GM23338 (cell line): ENCODE measurements around the gene SYTL1. TPM values are rescaled to one million over a fixed set of nuclear protein-coding genes. Genes with fewer than 3 reads are reported as not detected.

ENCODE experiments used
- ATAC-seq: fragments of 200-7000 bp; cut with Tn5 transposase; 3 replicates; pipeline ENCODE4 v1.9.1; 2020
- DNase-seq: peaks from one replicate; pipeline ENCODE4 v3.0.0-alpha.2; 2015; ENCODE audit warnings: low spot score
- H2AFZ ChIP-seq: fragments of 200-600 bp; sonication (generic); 2 replicates; pipeline ENCODE4 v1.8.0; 2016; ENCODE audit warnings: antibody characterized with exemption, mild to moderate bottlenecking, moderate library complexity
- H3F3A ChIP-seq: fragments of 200-600 bp; sonication (generic); replicated peaks from 2 replicates; pipeline ENCODE4 v1.8.0; 2017; ENCODE audit warnings: antibody characterized with exemption, mixed run types, low read depth
- H3K27ac ChIP-seq: fragments of 200-600 bp; sonication (generic); 2 replicates; pipeline ENCODE4 v1.6.1; 2016; ENCODE audit warnings: low read depth
- H3K27me3 ChIP-seq: fragments of 200-600 bp; sonication (generic); 2 replicates; pipeline ENCODE4 v1.8.0; 2016; ENCODE audit warnings: mild to moderate bottlenecking, mixed run types, moderate library complexity; ENCODE audit not compliant: insufficient read depth
- H3K36me3 ChIP-seq: fragments of 200-600 bp; sonication (generic); 2 replicates; pipeline ENCODE4 v1.8.0; 2016; ENCODE audit warnings: mild to moderate bottlenecking; ENCODE audit not compliant: insufficient read depth
- H3K4me1 ChIP-seq: fragments of 200-600 bp; sonication (generic); 2 replicates; pipeline ENCODE4 v1.8.0; 2016; ENCODE audit warnings: mild to moderate bottlenecking, moderate library complexity; ENCODE audit not compliant: insufficient read depth
- H3K4me2 ChIP-seq: fragments of 200-600 bp; sonication (generic); 2 replicates; pipeline ENCODE4 v1.7.1; 2017; ENCODE audit warnings: mixed run types
- H3K4me3 ChIP-seq: fragments of 200-600 bp; sonication (generic); 2 replicates; pipeline ENCODE4 v1.6.1; 2016; ENCODE audit warnings: mixed run types
- H3K79me2 ChIP-seq: fragments of 200-600 bp; sonication (generic); replicated peaks from 2 replicates; pipeline ENCODE4 v1.8.0; 2017; ENCODE audit warnings: mild to moderate bottlenecking; ENCODE audit not compliant: insufficient read depth
- H3K9me2 ChIP-seq: fragments of 200-600 bp; sonication (generic); 2 replicates; pipeline ENCODE4 v1.8.0; 2017; ENCODE audit not compliant: insufficient read depth
- H4K20me1 ChIP-seq: fragments of 200-600 bp; sonication (generic); replicated peaks from 2 replicates; pipeline ENCODE4 v1.8.0; 2017; ENCODE audit warnings: mild to moderate bottlenecking; ENCODE audit not compliant: insufficient read depth
- H3K27ac Mint-ChIP-seq: 2 replicates; pipeline ENCODE4 v1.8.0; 2020; ENCODE audit warnings: inconsistent platforms, mild to moderate bottlenecking, moderate library complexity, mixed read lengths
- H3K27me3 Mint-ChIP-seq: 3 replicates; pipeline ENCODE4 v1.8.0; 2022; ENCODE audit warnings: low read depth, mild to moderate bottlenecking, moderate library complexity, mixed read lengths, inconsistent platforms; ENCODE audit not compliant: insufficient read depth, poor library complexity
- H3K36me3 Mint-ChIP-seq: 3 replicates; pipeline ENCODE4 v1.8.0; 2021; ENCODE audit warnings: low read depth, mild to moderate bottlenecking, inconsistent platforms, moderate library complexity, mixed read lengths
- H3K4me1 Mint-ChIP-seq: 3 replicates; pipeline ENCODE4 v1.8.0; 2020; ENCODE audit warnings: mild to moderate bottlenecking, inconsistent platforms, mixed read lengths
- H3K4me3 Mint-ChIP-seq: 3 replicates; pipeline ENCODE4 v1.8.0; 2021; ENCODE audit warnings: moderate library complexity, mild to moderate bottlenecking, inconsistent platforms, mixed read lengths
- H3K9me3 Mint-ChIP-seq: 3 replicates; pipeline ENCODE4 v1.8.0; 2020; ENCODE audit warnings: moderate library complexity, mild to moderate bottlenecking, inconsistent platforms, mixed read lengths
- CREB1 ChIP-seq: fragments of 250-450 bp; sonication (Bioruptor Pico); IDR thresholded peaks from 2 replicates; pipeline ENCODE4 v1.5.0; 2020; ENCODE audit warnings: low read depth, mild to moderate bottlenecking, moderate library complexity
- CTCF ChIP-seq, 2 experiments: fragments of 200-600 bp in 1 of 2; sonication (generic) in 1 of 2; conservative IDR thresholded peaks; 2 replicates each; pipeline versions ENCODE4 v1.5.1 to v1.6.1; 2016 to 2017; ENCODE audit warnings: antibody characterized with exemption in 2 of 2, low read depth in 2 of 2, mild to moderate bottlenecking in 2 of 2, moderate library complexity in 1 of 2
- ETS1 ChIP-seq: IDR thresholded peaks from 2 replicates; pipeline ENCODE4 v1.6.1; 2016; ENCODE audit warnings: antibody characterized with exemption
- EZH2 ChIP-seq: fragments of 200-600 bp; sonication (generic); IDR thresholded peaks from one replicate; pipeline ENCODE4 v1.8.0; 2017; ENCODE audit warnings: antibody characterized with exemption, mild to moderate bottlenecking, low read depth; ENCODE audit not compliant: unreplicated experiment
- EZH2phosphoT487 ChIP-seq: fragments of 200-600 bp; sonication (generic); IDR thresholded peaks from one replicate; pipeline ENCODE4 v1.8.1; 2018; ENCODE audit warnings: antibody characterized with exemption; ENCODE audit not compliant: unreplicated experiment
- JUNB ChIP-seq: IDR thresholded peaks from one replicate; pipeline ENCODE4 v1.6.1; 2016; ENCODE audit warnings: antibody characterized with exemption; ENCODE audit not compliant: unreplicated experiment
- NANOG ChIP-seq: IDR thresholded peaks from 2 replicates; pipeline ENCODE4 v1.6.1; 2016; ENCODE audit warnings: antibody characterized with exemption, borderline replicate concordance
- POLR2AphosphoS5 ChIP-seq: IDR thresholded peaks from 2 replicates; pipeline ENCODE4 v1.6.1; 2016; ENCODE audit warnings: antibody characterized with exemption, low read depth
- STAT1 ChIP-seq: IDR thresholded peaks from one replicate; pipeline ENCODE4 v1.6.1; 2016; ENCODE audit warnings: antibody characterized with exemption; ENCODE audit not compliant: unreplicated experiment
- ZNF114 ChIP-seq: fragments of 250-450 bp; sonication (Bioruptor Pico); IDR thresholded peaks from 2 replicates; pipeline ENCODE4 v1.5.0; 2020; ENCODE audit warnings: mild to moderate bottlenecking, moderate library complexity
- ZNF331 ChIP-seq: fragments of 250-450 bp; sonication (Bioruptor Pico); IDR thresholded peaks from 2 replicates; pipeline ENCODE4 v1.5.0; 2020; ENCODE audit warnings: low read depth, mild to moderate bottlenecking, moderate library complexity
- polyA plus RNA-seq: library from polyadenylated mRNA; unstranded; fragments of >200 nt; fragmentation: Nextera tagmentation; extraction: Ambion mirVana; gene quantifications from 2 replicates; pipeline ENCODE4 v1.2.1, GENCODE V29; 2016
- total RNA-seq: library from RNA; depleted of rRNA; stranded (reverse); fragments of >200 nt; shearing (Covaris generic); gene quantifications from 2 replicates; pipeline ENCODE4 v1.2.3, GENCODE V29; 2014

The SYTL1 gene
- total and polyA plus RNA-seq, 2 experiments from 2014 or later = 4.9 to 12.3 TPM

DNA sequence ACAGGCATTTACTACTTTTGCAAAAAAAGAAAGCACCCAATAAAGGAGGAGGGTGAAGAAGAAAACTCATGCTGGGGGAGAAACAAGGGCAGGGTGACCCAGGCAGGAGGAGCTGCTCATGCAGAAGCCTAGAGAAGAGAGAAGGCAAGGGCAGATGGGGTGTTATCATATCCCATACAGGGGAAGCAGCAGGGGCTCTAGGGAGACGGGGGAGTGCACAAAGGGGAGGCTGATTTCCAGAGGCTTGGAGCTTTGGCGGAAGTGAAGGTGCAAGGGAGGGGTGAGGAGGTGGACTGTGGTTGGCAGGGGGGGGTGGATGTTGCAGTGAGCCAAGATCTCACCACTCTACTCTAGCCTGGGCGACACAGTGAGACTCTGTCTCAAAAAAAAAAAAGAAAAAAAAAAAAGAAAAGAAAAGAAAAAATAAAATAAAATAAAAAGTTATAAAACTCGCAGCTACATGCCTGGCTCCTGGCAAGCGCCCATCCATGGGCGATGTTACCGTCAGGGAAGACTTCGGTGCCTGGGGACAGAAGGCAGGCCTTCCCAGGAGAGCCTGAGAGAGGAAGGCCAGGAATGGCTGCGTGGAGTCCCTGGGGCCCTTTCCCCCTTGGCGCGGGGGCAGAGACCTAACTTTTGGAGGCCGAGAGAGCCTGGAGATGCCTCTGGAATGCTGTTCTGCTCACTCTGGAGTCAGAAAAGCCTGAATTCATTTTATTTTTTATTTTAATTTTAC lies 36.1 kb downstream of the SYTL1 start:
- TF ChIP-seq ETS1 (no peak), NANOG (no peak), POLR2AphosphoS5 (no peak), CREB1 (CRISPR knock-in tag) (no peak), EZH2phosphoT487 (no peak), CTCF (conservative IDR thresholded peaks at IDR 0.05; ENCODE audit: low read depth in 2 of 2) (no peak)
- H3K27ac ChIP-seq = no peak overlapping the region
- 0 out of 2 replicates have a peak, but pooled peaks cover 3% of the 10 kb centered on the region for H3K4me1 ChIP-seq
- no peak overlapping the region for H3K27ac Mint-ChIP-seq
- H3K36me3 Mint-ChIP-seq = no peaks in the 10 kb centered on the region
- H3K27me3 Mint-ChIP-seq = peaks cover 8% of the 10 kb centered on the region
- no peak overlapping the region for H3K4me3 Mint-ChIP-seq
- no peaks in the 10 kb centered on the region for H4K20me1 ChIP-seq
- no peaks in the 10 kb centered on the region for H3K9me3 Mint-ChIP-seq
- no peaks in the 10 kb centered on the region for H3K79me2 ChIP-seq
- H3K4me1 Mint-ChIP-seq = peaks cover 7% of the 10 kb centered on the region; the same call in 1 of the 3 replicates
- H3K9me2 ChIP-seq = no peaks in the 10 kb centered on the region
- H2AFZ ChIP-seq = no peak overlapping the region
- H3K4me3 ChIP-seq = no peak overlapping the region
- no peaks in the 10 kb centered on the region for H3K36me3 ChIP-seq
- H3K4me2 ChIP-seq = no peak overlapping the region
- ATAC-seq = no peak
- no peaks in the 10 kb centered on the region for H3F3A ChIP-seq
- H3K27me3 ChIP-seq = peaks cover 5% of the 10 kb centered on the region
- DNase-seq = no peak

GRCh38 chr1:27379564-27380122 lies 37.8 kb downstream of the SYTL1 start:
- peaks cover 6% of the 10 kb centered on the region; the same call in 1 of the 3 replicates for H3K4me1 Mint-ChIP-seq
- ATAC-seq (no peak), DNase-seq (no peak)
- peaks cover 8% of the 10 kb centered on the region for H3K27me3 Mint-ChIP-seq
- Histone ChIP-seq H2AFZ (no peak overlapping the region), H3K4me3 (no peak overlapping the region), H3K4me1 (peaks cover 3% of the 10 kb centered on the region; the same call in 1 of the 2 replicates), H3F3A (no peaks in the 10 kb centered on the region), H3K4me2 (no peak overlapping the region), H4K20me1 (no peaks in the 10 kb centered on the region), H3K79me2 (no peaks in the 10 kb centered on the region), H3K36me3 (no peaks in the 10 kb centered on the region), H3K27me3 (peaks cover 5% of the 10 kb centered on the region), H3K27ac (no peak overlapping the region), H3K9me2 (no peaks in the 10 kb centered on the region)
- no peak overlapping the region for H3K27ac Mint-ChIP-seq
- H3K9me3 Mint-ChIP-seq = no peaks in the 10 kb centered on the region
- H3K4me3 Mint-ChIP-seq = no peak overlapping the region
- no peaks in the 10 kb centered on the region for H3K36me3 Mint-ChIP-seq
- TF ChIP-seq NANOG (no peak), ZNF331 (CRISPR knock-in tag) (no peak), EZH2 (no peak), EZH2phosphoT487 (no peak), STAT1 (no peak), POLR2AphosphoS5 (no peak), JUNB (no peak), ZNF114 (CRISPR knock-in tag) (no peak), CTCF (conservative IDR thresholded peaks at IDR 0.05; ENCODE audit: low read depth in 2 of 2) (no peak)
